ENCODE data around the gene FES.

Gene FES

GRCh38 chr15:90889313-90889730 is 5.0 kb downstream of the FES start:
- H3K9me3 ChIP-seq (ENCODE audit: control insufficient read depth, insufficient read depth, low read length), result no peaks in the 10 kb centered on the region
- no peak overlapping the region for H3K27ac ChIP-seq (ENCODE audit: low read depth, low read length)
- no peak for TF ChIP-seq EZH2phosphoT487 (IDR thresholded peaks at IDR 0.05; ENCODE audit: borderline replicate concordance, low read length)
- TF ChIP-seq CTCF (IDR thresholded peaks at IDR 0.05; ENCODE audit: low read depth, low read length, poor library complexity, severe bottlenecking), result no peak
- peaks cover 4% of the 10 kb centered on the region; the same call in 1 of the 2 replicates for H3F3A ChIP-seq (ENCODE audit: control insufficient read depth, insufficient read depth)
- no peak overlapping the region for H3K4me2 ChIP-seq (ENCODE audit: low read length)
- H3K4me1 ChIP-seq (ENCODE audit: control insufficient read depth, low read length), result peaks cover 28% of the 10 kb centered on the region
- H3K36me3 ChIP-seq (ENCODE audit: control insufficient read depth, low read length), result peaks cover 44% of the 10 kb centered on the region
- no peaks in the 10 kb centered on the region for H3K27me3 ChIP-seq (ENCODE audit: control insufficient read depth, low read length)
- no peak overlapping the region for H3K4me3 ChIP-seq (ENCODE audit: low read length)
- no peaks in the 10 kb centered on the region for H3K79me2 ChIP-seq (ENCODE audit: control insufficient read depth, low read length)
- H4K20me1 ChIP-seq (ENCODE audit: control insufficient read depth, insufficient read depth, low read depth, low read length), result no peaks in the 10 kb centered on the region
- no peaks in the 10 kb centered on the region for H3K9me2 ChIP-seq (replicated peaks; ENCODE audit: control insufficient read depth, low read length)

- TF ChIP-seq EZH2phosphoT487 (IDR thresholded peaks at IDR 0.05; ENCODE audit: borderline replicate concordance, low read length) (no peak), CTCF (IDR thresholded peaks at IDR 0.05; ENCODE audit: low read depth, low read length, poor library complexity, severe bottlenecking) (no peak)
- Histone ChIP-seq H3K79me2 (ENCODE audit: control insufficient read depth, low read length) (no peaks in the 10 kb centered on the region), H3F3A (ENCODE audit: control insufficient read depth, insufficient read depth) (peaks cover 3% of the 10 kb centered on the region; the same call in 1 of the 2 replicates), H3K4me1 (ENCODE audit: control insufficient read depth, low read length) (peaks cover 26% of the 10 kb centered on the region), H3K9me2 (replicated peaks; ENCODE audit: control insufficient read depth, low read length) (no peaks in the 10 kb centered on the region), H4K20me1 (ENCODE audit: control insufficient read depth, insufficient read depth, low read depth, low read length) (no peaks in the 10 kb centered on the region), H3K4me2 (ENCODE audit: low read length) (no peak overlapping the region), H3K36me3 (ENCODE audit: control insufficient read depth, low read length) (peaks cover 44% of the 10 kb centered on the region), H3K4me3 (ENCODE audit: low read length) (no peak overlapping the region), H3K9me3 (ENCODE audit: control insufficient read depth, insufficient read depth, low read length) (no peaks in the 10 kb centered on the region), H3K27me3 (ENCODE audit: control insufficient read depth, low read length) (no peaks in the 10 kb centered on the region), H3K27ac (ENCODE audit: low read depth, low read length) (no peak overlapping the region)
Observed at GRCh38 chr15:90889736-90890456, 5.6 kb downstream of the FES start.

- no peak overlapping the region for H3K27ac ChIP-seq (ENCODE audit: low read depth, low read length)
- H3K9me2 ChIP-seq (replicated peaks; ENCODE audit: control insufficient read depth, low read length), result no peaks in the 10 kb centered on the region
- H3K4me2 ChIP-seq (ENCODE audit: low read length), result no peak overlapping the region
- H3F3A ChIP-seq (ENCODE audit: control insufficient read depth, insufficient read depth), result peaks cover under 1% of the 10 kb centered on the region
- TF ChIP-seq CTCF (IDR thresholded peaks at IDR 0.05; ENCODE audit: low read depth, low read length, poor library complexity, severe bottlenecking) (no peak), EZH2phosphoT487 (IDR thresholded peaks at IDR 0.05; ENCODE audit: borderline replicate concordance, low read length) (no peak)
- H3K36me3 ChIP-seq (ENCODE audit: control insufficient read depth, low read length), result peaks cover 54% of the 10 kb centered on the region
- H3K27me3 ChIP-seq (ENCODE audit: control insufficient read depth, low read length), result no peaks in the 10 kb centered on the region
- peaks cover 26% of the 10 kb centered on the region for H3K4me1 ChIP-seq (ENCODE audit: control insufficient read depth, low read length)
- no peaks in the 10 kb centered on the region for H3K9me3 ChIP-seq (ENCODE audit: control insufficient read depth, insufficient read depth, low read length)
- H4K20me1 ChIP-seq (ENCODE audit: control insufficient read depth, insufficient read depth, low read depth, low read length), result no peaks in the 10 kb centered on the region
- no peak overlapping the region for H3K4me3 ChIP-seq (ENCODE audit: low read length)
- H3K79me2 ChIP-seq (ENCODE audit: control insufficient read depth, low read length), result no peaks in the 10 kb centered on the region
Observed at GRCh38 chr15:90890839-90891238, 6.5 kb downstream of the FES start.

Measured in DOHH2 (cell line).